Spleen (tissue), 11 donors: Measurements from ENCODE around the gene ZNF324B. TPM values are rescaled to one million over a fixed set of nuclear protein-coding genes. Genes with fewer than 3 reads are reported as not detected.
"Not testable (repeated sequence)": the region's sequence is repeated elsewhere in the genome, so short reads cannot be mapped to it uniquely, and the experiment has no call there.

Experiments
- DNase-seq: peaks from one replicate; pipeline ENCODE4 v3.0.0-alpha.2; 2020
- H3K27ac ChIP-seq, 8 donors: fragments of 200-600 bp; sonication (generic) in 7 of 8; 1 replicate in 4 of 8; 2 replicates in 4 of 8; pipeline versions ENCODE4 v1.5.0 to v1.8.0; 2016 to 2021; ENCODE audit warnings: inconsistent platforms in 4 of 8, mild to moderate bottlenecking in 4 of 8, moderate library complexity in 1 of 8
- H3K27me3 ChIP-seq, 7 donors: fragments of 200-600 bp; sonication (generic) in 6 of 7; replicated peaks in 1 of 7; 1 replicate in 4 of 7; 2 replicates in 3 of 7; pipeline versions ENCODE4 v1.5.0 to v1.8.0; 2016 to 2021; ENCODE audit warnings: inconsistent platforms in 3 of 7, mild to moderate bottlenecking in 1 of 7
- H3K36me3 ChIP-seq, 6 donors: fragments of 200-600 bp; sonication (generic) in 5 of 6; 1 replicate in 4 of 6; 2 replicates in 2 of 6; pipeline versions ENCODE4 v1.5.0 to v1.8.0; 2016 to 2021; ENCODE audit warnings: inconsistent platforms in 2 of 6
- H3K4me1 ChIP-seq, 6 donors: fragments of 200-600 bp; sonication (generic) in 5 of 6; 1 replicate in 3 of 6; 2 replicates in 3 of 6; pipeline versions ENCODE4 v1.5.0 to v1.8.0; 2016 to 2021; ENCODE audit warnings: inconsistent platforms in 3 of 6
- H3K4me3 ChIP-seq, 8 donors: fragments of 200-600 bp; sonication (generic) in 7 of 8; 1 replicate in 4 of 8; 2 replicates in 4 of 8; pipeline versions ENCODE4 v1.5.0 to v1.8.0; 2016 to 2021; ENCODE audit warnings: inconsistent platforms in 4 of 8, mild to moderate bottlenecking in 4 of 8, moderate library complexity in 2 of 8
- H3K9me3 ChIP-seq, 8 donors: fragments of 200-600 bp; sonication (generic) in 7 of 8; 1 replicate in 4 of 8; 2 replicates in 4 of 8; pipeline versions ENCODE4 v1.5.0 to v1.8.0; 2016 to 2021; ENCODE audit warnings: inconsistent platforms in 4 of 8
- CTCF ChIP-seq, 11 experiments: fragments of 200-600 bp in 7 of 11; fragments of 450-650 bp in 4 of 11; sonication (generic) in 4 of 11; IDR thresholded peaks in 8 of 11; conservative IDR thresholded peaks in 3 of 11; 1 replicate in 7 of 11; 2 replicates in 4 of 11; pipeline versions ENCODE4 v1.4.0 to v1.8.0; 2016 to 2021; ENCODE audit warnings: antibody characterized with exemption in 11 of 11, inconsistent platforms in 4 of 11, mild to moderate bottlenecking in 1 of 11
- POLR2A ChIP-seq, 3 donors: fragments of 450-650 bp; IDR thresholded peaks; one replicate each; pipeline ENCODE4 v1.5.1; 2017; ENCODE audit warnings: antibody characterized with exemption in 3 of 3, mild to moderate bottlenecking in 1 of 3
- POLR2AphosphoS5 ChIP-seq, 3 donors: sonication (generic); formaldehyde crosslinking; IDR thresholded peaks; one replicate each; pipeline ENCODE4 v1.5.1; 2017; ENCODE audit warnings: antibody characterized with exemption in 3 of 3
- WGBS, 5 donors: extraction: QIAGEN DNeasy Blood & Tissue Kit in 3 of 5; methylation state at CpG; one replicate each; pipeline versions ENCODE4 v1.1.5 to v1.1.7; 2013 to 2018; 5-methylcytosine and 5-hydroxymethylcytosine counted together
- intact Hi-C: fragments of 100-400 bp; cut with DNase I; formaldehyde crosslinking; loops from one replicate; pipeline ENCODE4 v1.15.0; 2023; ENCODE audit warnings: low total_unique reads
- polyA plus RNA-seq, 3 donors: library from polyadenylated mRNA; stranded (reverse); fragments of 200-250 nt; gene quantifications; one replicate each; pipeline ENCODE4 v1.2.1, GENCODE V29; 2013
- total RNA-seq, 7 donors: library from RNA; depleted of rRNA in 3 of 7; stranded (reverse); fragments of >200 nt in 3 of 7; fragmentation: NEBNext Ultra II Directional in 4 of 7; extraction: Animal tissue kit (Norgen Biotek cat#: 25700) in 4 of 7; gene quantifications; one replicate each; pipeline versions ENCODE4 v1.1.0 to v1.2.1, GENCODE V29; 2016 to 2021
- donor health status: healthy with polysubstance abuse.
- donor health status: DM: no; HTN: no; CAD: no; lungs with moderate emphysema.
- donor health status: DM: no; HTN: no; CAD: no.
- donor health status: Bipolar disorder and iron deficiency.
- donor health status: healthy.
- donor health status: DM: no; HTN: no; CAD: no.
- donor health status: DM: yes; HTN: yes; CAD: no.

ZNF324B gene
- total and polyA plus RNA-seq, 10 donors = 0.98 to 12.5 (median 7.8) TPM

- Histone ChIP-seq H3K4me3 (peak overlapping the region in 1 of 8 donors; percentile 24), H3K36me3 (peaks cover 39 to 81% (median 46%) of the 10 kb centered on the region in 6 donors), H3K4me1 (peaks cover 3 to 7% (median 5%) of the 10 kb centered on the region in 6 donors), H3K9me3 (peaks cover 61 to 100% (median 100%) of the 10 kb centered on the region in 8 donors), H3K27me3 (no peaks in the 10 kb centered on the region), H3K27ac (no peak overlapping the region)
- intact Hi-C loops = no loop called here
- WGBS, 5 donors = 95 to 99% (median 96%) methylated on average over 2 of the region's 2 CpGs
- TF ChIP-seq CTCF (IDR thresholded peaks at IDR 0.05 in 8 of 11, conservative IDR thresholded peaks at IDR 0.05 in 3 of 11) = no peak
- TF ChIP-seq POLR2A (IDR thresholded peaks at IDR 0.05) = no peak
- no peak for TF ChIP-seq POLR2AphosphoS5 (IDR thresholded peaks at IDR 0.05)
- DNase-seq = no peak
These were observed 17.2 kb upstream of the ZNF324B start for GRCh38 chr19:58434217-58434616.

GRCh38 chr19:58439576-58440554 lies 11.6 kb upstream of the ZNF324B start, which contains the start of gene ZNF132:
ZNF132 (minus strand) TSS chr19:58440153; CDS start chr19:58439821, 332 bp downstream.
- Histone ChIP-seq H3K36me3 (peaks cover 25 to 34% (median 28%) of the 10 kb centered on the region in 6 donors), H3K4me1 (peaks cover 11 to 24% (median 18%) of the 10 kb centered on the region in 6 donors), H3K4me3 (peak within 1 kb of the TSS; percentile 53 to 83 (median 78)), H3K27ac (peak within 1 kb of the TSS; percentile 58 to 89 (median 82)), H3K9me3 (peaks cover 12 to 73% (median 59%) of the 10 kb centered on the region in 8 donors), H3K27me3 (no peaks in the 10 kb centered on the region)
- WGBS, 5 donors = 8 to 11% (median 9%) methylated on average over 26 to 59 of the region's 59 CpGs
- intact Hi-C loops = no loop called here
- TF ChIP-seq CTCF (IDR thresholded peaks at IDR 0.05 in 8 of 11, conservative IDR thresholded peaks at IDR 0.05 in 3 of 11) (no peak), POLR2AphosphoS5 (IDR thresholded peaks at IDR 0.05) (peak; percentile 87 to 89 (median 88)), POLR2A (IDR thresholded peaks at IDR 0.05) (no peak)
- DNase-seq = peak; percentile 98

GRCh38 chr19:58440556-58440955 lies 10.9 kb upstream of the ZNF324B start:
- Histone ChIP-seq H3K4me3 (peak overlapping the region; percentile 48 to 83 (median 75)), H3K27me3 (no peaks in the 10 kb centered on the region), H3K9me3 (peaks cover 7 to 66% (median 53%) of the 10 kb centered on the region in 8 donors), H3K4me1 (peaks cover 11 to 24% (median 18%) of the 10 kb centered on the region in 6 donors), H3K36me3 (peaks cover 18 to 27% (median 21%) of the 10 kb centered on the region in 6 donors), H3K27ac (peak overlapping the region in 7 of 8 donors; percentile 70 to 89 (median 82))
- no peak for DNase-seq
- WGBS, 5 donors = 16 to 29% (median 17%) methylated on average over 5 to 31 of the region's 31 CpGs
- intact Hi-C loops = no loop called here
- TF ChIP-seq CTCF (IDR thresholded peaks at IDR 0.05 in 8 of 11, conservative IDR thresholded peaks at IDR 0.05 in 3 of 11) (no peak), POLR2A (IDR thresholded peaks at IDR 0.05) (no peak), POLR2AphosphoS5 (IDR thresholded peaks at IDR 0.05) (no peak)

- H3K4me3 ChIP-seq, intact Hi-C loops, H3K36me3 ChIP-seq, H3K27ac ChIP-seq, DNase-seq: not testable (repeated sequence)
- 83 to 92% (median 89%) methylated on average over 7 of the region's 7 CpGs for WGBS, 5 donors
- peaks cover 0 to 19% (median 0%) of the 10 kb centered on the region in 7 donors for H3K27me3 ChIP-seq
- H3K9me3 ChIP-seq = peaks cover 0 to 46% (median 30%) of the 10 kb centered on the region in 8 donors
- H3K4me1 ChIP-seq = peaks cover 11 to 24% (median 18%) of the 10 kb centered on the region in 6 donors
These were observed 8.4 kb upstream of the ZNF324B start for GRCh38 chr19:58442986-58443385.

- H3K4me3 ChIP-seq, intact Hi-C loops, DNase-seq, H3K27ac ChIP-seq, H3K36me3 ChIP-seq: not testable (repeated sequence)
- Histone ChIP-seq H3K4me1 (peaks cover 4 to 20% (median 14%) of the 10 kb centered on the region in 6 donors), H3K27me3 (peaks cover 0 to 34% (median 0%) of the 10 kb centered on the region in 7 donors), H3K9me3 (peaks cover 0 to 23% (median 13%) of the 10 kb centered on the region in 8 donors)
- WGBS, 5 donors = 60 to 76% (median 66%) methylated on average over 3 of the region's 3 CpGs
These were observed 2.6 kb upstream of the ZNF324B start for GRCh38 chr19:58448860-58449259.

- intact Hi-C loops, H3K4me3 ChIP-seq, DNase-seq, H3K27ac ChIP-seq: not testable (repeated sequence)
- Histone ChIP-seq H3K27me3 (peaks cover 0 to 34% (median 0%) of the 10 kb centered on the region in 7 donors), H3K4me1 (peaks cover 4 to 20% (median 14%) of the 10 kb centered on the region in 6 donors), H3K36me3 (peaks cover 0 to 16% (median 9%) of the 10 kb centered on the region in 6 donors), H3K9me3 (peaks cover 0 to 23% (median 13%) of the 10 kb centered on the region in 8 donors)
- WGBS, 5 donors = 51 to 63% (median 55%) methylated on average over 5 of the region's 5 CpGs
These were observed 1.4 kb upstream of the ZNF324B start for GRCh38 chr19:58449980-58450379.
